Transverse colon (tissue), 4 donors: ENCODE data around the gene TTC16. TPM values are rescaled to one million over a fixed set of nuclear protein-coding genes. Genes with fewer than 3 reads are reported as not detected.

Experiments
- DNase-seq: peaks from one replicate; pipeline ENCODE4 v3.0.0-alpha.2; 2019
- H3K27ac ChIP-seq, 4 donors: fragments of 200-600 bp; sonication (generic); 2 replicates each; pipeline ENCODE4 v1.5.1; 2016 to 2018; ENCODE audit warnings: inconsistent platforms in 4 of 4
- H3K27me3 ChIP-seq: fragments of 200-600 bp; sonication (generic); 2 replicates; pipeline ENCODE4 v1.5.1; 2017; ENCODE audit warnings: inconsistent platforms
- H3K36me3 ChIP-seq, 4 donors: fragments of 200-600 bp; sonication (generic); 2 replicates each; pipeline ENCODE4 v1.5.1; 2017 to 2019; ENCODE audit warnings: inconsistent platforms in 4 of 4
- H3K4me1 ChIP-seq, 4 donors: fragments of 200-600 bp; sonication (generic); 2 replicates each; pipeline ENCODE4 v1.5.1; 2017 to 2020; ENCODE audit warnings: inconsistent platforms in 4 of 4
- H3K4me3 ChIP-seq, 4 donors: fragments of 200-600 bp; sonication (generic); 1 replicate in 1 of 4; 2 replicates in 3 of 4; pipeline versions ENCODE4 v1.5.1 to v1.6.1; 2017 to 2019; ENCODE audit warnings: inconsistent platforms in 4 of 4
- H3K9me3 ChIP-seq, 2 donors: fragments of 200-600 bp; sonication (generic); 2 replicates each; pipeline ENCODE4 v1.5.1; 2017 to 2019; ENCODE audit warnings: inconsistent platforms in 2 of 2
- EP300 ChIP-seq: sonication (generic); formaldehyde crosslinking; IDR thresholded peaks from one replicate; pipeline ENCODE4 v1.6.1; 2017; ENCODE audit warnings: antibody characterized with exemption, low read depth
- POLR2A ChIP-seq: fragments of 450-650 bp; IDR thresholded peaks from one replicate; pipeline ENCODE4 v1.6.1; 2016; ENCODE audit warnings: antibody characterized with exemption, mild to moderate bottlenecking, moderate library complexity
- POLR2AphosphoS5 ChIP-seq, 3 donors: sonication (generic); formaldehyde crosslinking; IDR thresholded peaks; one replicate each; pipeline ENCODE4 v1.6.1; 2016; ENCODE audit warnings: antibody characterized with exemption in 3 of 3
- WGBS, 2 donors: methylation state at CpG; one replicate each; pipeline ENCODE4 v1.1.5; 2018; ENCODE audit warnings: low coverage in 1 of 2; 5-methylcytosine and 5-hydroxymethylcytosine counted together
- in situ Hi-C, 4 donors: fragments of 200-750 bp; cut with MboI; loops; one replicate each; pipeline versions ENCODE4 v1.15.0 to v1.15.1; 2017; ENCODE audit warnings: low sequenced_read_pairs in 3 of 4, low pct_ligation_motif_present in 1 of 4, low pct_unique_long_range_greater_than_20kb in 1 of 4
- intact Hi-C: fragments of 100-400 bp; cut with DNase I; formaldehyde crosslinking; loops from one replicate; pipeline ENCODE4 v1.15.1; 2023; ENCODE audit warnings: low total_unique reads
- total RNA-seq, 4 donors: library from RNA; depleted of rRNA; stranded (reverse); fragments of >200 nt; gene quantifications; one replicate each; pipeline ENCODE4 v1.1.0, GENCODE V29; 2016
- TF ChIP-seq, protein P1 (sequence below), 5 experiments: fragments of 200-600 bp in 3 of 5; fragments of 450-650 bp in 2 of 5; sonication (generic) in 3 of 5; IDR thresholded peaks; 1 replicate in 2 of 5; 2 replicates in 3 of 5; pipeline ENCODE4 v1.5.1; 2016 to 2017; ENCODE audit warnings: antibody characterized with exemption in 5 of 5, inconsistent platforms in 3 of 5, mild to moderate bottlenecking in 2 of 5, moderate library complexity in 1 of 5

Gene TTC16
- total RNA-seq, 4 donors from 2014 or later = not detected

- DNase-seq = no peak
- in situ Hi-C loops (no loop called here), intact Hi-C loops (no loop called here)
- Histone ChIP-seq H3K4me1 (peaks cover 0 to 3% (median 0%) of the 10 kb centered on the region in 4 donors), H3K27ac (no peak overlapping the region), H3K27me3 (peaks cover 59% of the 10 kb centered on the region), H3K36me3 (no peaks in the 10 kb centered on the region), H3K9me3 (no peaks in the 10 kb centered on the region), H3K4me3 (no peak overlapping the region)
- TF ChIP-seq POLR2AphosphoS5 (IDR thresholded peaks at IDR 0.05) (no peak), EP300 (no peak), POLR2A (no peak)
- TF ChIP-seq, protein P1, sequence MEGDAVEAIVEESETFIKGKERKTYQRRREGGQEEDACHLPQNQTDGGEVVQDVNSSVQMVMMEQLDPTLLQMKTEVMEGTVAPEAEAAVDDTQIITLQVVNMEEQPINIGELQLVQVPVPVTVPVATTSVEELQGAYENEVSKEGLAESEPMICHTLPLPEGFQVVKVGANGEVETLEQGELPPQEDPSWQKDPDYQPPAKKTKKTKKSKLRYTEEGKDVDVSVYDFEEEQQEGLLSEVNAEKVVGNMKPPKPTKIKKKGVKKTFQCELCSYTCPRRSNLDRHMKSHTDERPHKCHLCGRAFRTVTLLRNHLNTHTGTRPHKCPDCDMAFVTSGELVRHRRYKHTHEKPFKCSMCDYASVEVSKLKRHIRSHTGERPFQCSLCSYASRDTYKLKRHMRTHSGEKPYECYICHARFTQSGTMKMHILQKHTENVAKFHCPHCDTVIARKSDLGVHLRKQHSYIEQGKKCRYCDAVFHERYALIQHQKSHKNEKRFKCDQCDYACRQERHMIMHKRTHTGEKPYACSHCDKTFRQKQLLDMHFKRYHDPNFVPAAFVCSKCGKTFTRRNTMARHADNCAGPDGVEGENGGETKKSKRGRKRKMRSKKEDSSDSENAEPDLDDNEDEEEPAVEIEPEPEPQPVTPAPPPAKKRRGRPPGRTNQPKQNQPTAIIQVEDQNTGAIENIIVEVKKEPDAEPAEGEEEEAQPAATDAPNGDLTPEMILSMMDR (IDR thresholded peaks at IDR 0.05) = no peak
- 23% methylated on average over 10 of the region's 10 CpGs; no CpG with 5 or more reads in 1 of the 2 donors for WGBS, 2 donors
Measured at GRCh38 chr9:127751269-127752054, 35.6 kb downstream of the TTC16 start.

DNA sequence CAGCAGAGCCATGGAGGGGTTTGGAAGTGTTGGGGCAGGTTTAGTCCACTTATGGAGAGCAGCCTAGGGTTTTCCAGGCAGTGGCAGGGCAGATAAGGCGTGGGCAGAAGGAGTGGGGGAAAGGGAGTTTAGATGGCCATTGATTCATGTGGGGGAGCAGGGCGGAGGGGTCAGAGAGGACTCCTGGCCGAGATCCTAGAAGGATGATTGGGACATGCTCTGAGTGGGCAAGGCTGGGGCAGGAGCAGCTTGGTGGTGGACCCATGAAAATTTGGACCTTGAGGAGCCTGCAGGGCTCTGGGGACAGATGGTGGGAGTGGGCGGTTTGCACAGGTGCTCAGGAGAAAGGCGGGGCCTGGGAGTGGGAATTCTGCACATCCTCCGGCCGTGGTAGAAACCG, 37.3 kb downstream of the TTC16 start:
- H3K27me3 ChIP-seq = peaks cover 54% of the 10 kb centered on the region

GRCh38 chr9:127753622-127754021, 37.7 kb downstream of the TTC16 start:
- TF ChIP-seq, protein P1 (IDR thresholded peaks at IDR 0.05) = no peak
- no peak for TF ChIP-seq POLR2AphosphoS5 (IDR thresholded peaks at IDR 0.05)
- TF ChIP-seq EP300 = no peak
- no peak for TF ChIP-seq POLR2A
- H3K27ac ChIP-seq = no peak overlapping the region
- peaks cover 54% of the 10 kb centered on the region for H3K27me3 ChIP-seq
- no peaks in the 10 kb centered on the region for H3K9me3 ChIP-seq
- H3K36me3 ChIP-seq = no peaks in the 10 kb centered on the region
- WGBS, 2 donors = 71% methylated on average over 8 of the region's 8 CpGs; no CpG with 5 or more reads in 1 of the 2 donors
- in situ Hi-C loops (no loop called here), intact Hi-C loops (no loop called here)
- no peak overlapping the region for H3K4me3 ChIP-seq
- H3K4me1 ChIP-seq = peaks cover 0 to 3% (median 0%) of the 10 kb centered on the region in 4 donors
- no peak for DNase-seq

More for the DNA sequence above, 37.3 kb downstream of the TTC16 start:
- H3K9me3 ChIP-seq = no peaks in the 10 kb centered on the region
- DNase-seq = no peak
- H3K4me3 ChIP-seq = no peak overlapping the region
- TF ChIP-seq EP300 (no peak), POLR2AphosphoS5 (IDR thresholded peaks at IDR 0.05) (no peak), POLR2A (no peak)
- TF ChIP-seq, protein P1 (IDR thresholded peaks at IDR 0.05) = no peak
- no peaks in the 10 kb centered on the region for H3K36me3 ChIP-seq
- intact Hi-C loops = no loop called here
- H3K4me1 ChIP-seq = peaks cover 0 to 3% (median 0%) of the 10 kb centered on the region in 4 donors
- 64 to 78% methylated on average over 4 to 8 of the region's 8 CpGs for WGBS, 2 donors
- in situ Hi-C loops = no loop called here
- no peak overlapping the region for H3K27ac ChIP-seq

GRCh38 chr9:127754099-127755060, 38.5 kb downstream of the TTC16 start:
- no peaks in the 10 kb centered on the region for H3K9me3 ChIP-seq
- in situ Hi-C loops = no loop called here
- H3K27me3 ChIP-seq = peaks cover 54% of the 10 kb centered on the region
- intact Hi-C loops = no loop called here
- TF ChIP-seq POLR2AphosphoS5 (IDR thresholded peaks at IDR 0.05) (no peak), EP300 (no peak), POLR2A (no peak)
- TF ChIP-seq, protein P1 (IDR thresholded peaks at IDR 0.05) = no peak
- WGBS, 2 donors = 24% methylated on average over 45 of the region's 86 CpGs; no CpG with 5 or more reads in 1 of the 2 donors
- no peaks in the 10 kb centered on the region for H3K36me3 ChIP-seq
- no peak for DNase-seq
- H3K4me1 ChIP-seq = peaks cover 0 to 3% (median 0%) of the 10 kb centered on the region in 4 donors
- H3K4me3 ChIP-seq = no peak overlapping the region
- H3K27ac ChIP-seq = no peak overlapping the region
